Measurements from ENCODE around the gene GHRHR. TPM values are rescaled to one million over a fixed set of nuclear protein-coding genes. Genes with fewer than 3 reads are reported as not detected.

Gene GHRHR
- total RNA-seq, 6 donors from 2014 or later: 0.67 to 3.1 (median 1.1) TPM; not detected in 2

DNA sequence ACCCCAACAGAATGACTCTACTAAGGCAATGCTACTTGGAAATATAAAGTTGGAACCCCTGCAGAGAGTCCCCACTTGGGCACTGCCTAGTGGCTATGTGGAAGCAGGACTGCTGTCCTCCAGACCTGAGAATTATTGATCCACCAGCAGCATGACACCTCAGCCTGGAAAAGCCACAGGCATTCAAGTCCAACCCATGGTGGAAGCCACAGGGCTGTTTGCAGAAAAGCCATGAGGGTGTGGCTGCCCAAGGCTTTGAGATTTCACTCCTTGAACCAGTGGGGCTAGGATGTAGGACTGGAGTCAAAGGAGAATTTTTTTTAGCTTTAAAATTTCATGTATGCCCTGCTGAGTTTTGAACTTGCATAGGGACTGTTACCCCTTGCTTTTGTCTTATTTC lies 13.6 kb upstream of the GHRHR start:
- H3K27me3 ChIP-seq: no peaks in the 10 kb centered on the region
- DNase-seq (no peak), ATAC-seq (ENCODE audit: low FRiP score in 2 of 2) (no peak)
- no peak overlapping the region for H3K27ac ChIP-seq
- H3K36me3 ChIP-seq: no peaks in the 10 kb centered on the region
- TF ChIP-seq POLR2A (IDR thresholded peaks at IDR 0.05) (no peak), POLR2AphosphoS5 (IDR thresholded peaks at IDR 0.05) (no peak), EP300 (IDR thresholded peaks at IDR 0.05) (no peak), CTCF (IDR thresholded peaks at IDR 0.05) (no peak)
- H3K9me3 ChIP-seq: peaks cover 0 to 4% (median 2%) of the 10 kb centered on the region in 4 donors
- H3K4me3 ChIP-seq: no peak overlapping the region
- no peaks in the 10 kb centered on the region for H3K4me1 ChIP-seq

DNA sequence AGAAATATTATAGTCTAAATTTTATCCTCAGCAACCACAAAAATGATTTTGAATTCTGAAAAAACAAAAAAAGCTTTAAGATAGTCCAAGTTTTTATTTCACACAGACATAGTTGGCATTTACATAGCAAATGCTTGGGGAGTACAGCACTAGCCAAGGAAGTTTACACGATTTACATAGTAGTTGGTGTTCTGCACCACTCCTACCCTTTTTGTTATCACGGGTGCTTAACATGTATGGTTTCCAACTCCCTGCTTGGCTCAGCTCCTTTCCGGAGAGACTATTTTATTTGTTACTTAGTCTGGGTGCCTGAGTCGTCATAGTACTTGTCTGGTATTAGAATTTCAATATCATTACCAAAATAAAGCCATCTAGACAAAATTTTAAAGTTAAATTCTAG lies 8.8 kb upstream of the GHRHR start:
- H3K4me3 ChIP-seq: no peak overlapping the region
- 71 to 73% methylated on average over 4 of the region's 4 CpGs for WGBS, 2 donors
- DNase-seq: no peak
- H3K36me3 ChIP-seq: no peaks in the 10 kb centered on the region
- H3K4me1 ChIP-seq: no peaks in the 10 kb centered on the region
- no peaks in the 10 kb centered on the region for H3K27me3 ChIP-seq
- no peaks in the 10 kb centered on the region for H3K9me3 ChIP-seq
- ATAC-seq (ENCODE audit: low FRiP score in 2 of 2): no peak
- H3K27ac ChIP-seq: no peak overlapping the region
- TF ChIP-seq POLR2A (IDR thresholded peaks at IDR 0.05): no peak
- no peak for TF ChIP-seq POLR2AphosphoS5 (IDR thresholded peaks at IDR 0.05)
- TF ChIP-seq CTCF (IDR thresholded peaks at IDR 0.05): no peak
- TF ChIP-seq EP300 (IDR thresholded peaks at IDR 0.05): no peak

GRCh38 chr7:30956704-30957103 lies 7.0 kb upstream of the GHRHR start:
- Histone ChIP-seq H3K36me3 (no peaks in the 10 kb centered on the region), H3K27ac (no peak overlapping the region), H3K4me1 (no peaks in the 10 kb centered on the region), H3K9me3 (no peaks in the 10 kb centered on the region), H3K4me3 (no peak overlapping the region), H3K27me3 (no peaks in the 10 kb centered on the region)
- ATAC-seq (ENCODE audit: low FRiP score in 2 of 2): no peak
- DNase-seq: no peak
- 86 to 100% methylated on average over 1 of the region's 1 CpG for WGBS, 2 donors
- TF ChIP-seq POLR2AphosphoS5 (IDR thresholded peaks at IDR 0.05): no peak

GRCh38 chr7:30965372-30965771 lies 1.6 kb downstream of the GHRHR start:
- Histone ChIP-seq H3K4me1 (peaks cover 0 to 15% (median 9%) of the 10 kb centered on the region in 4 donors), H3K27me3 (no peaks in the 10 kb centered on the region), H3K27ac (no peak overlapping the region), H3K36me3 (no peaks in the 10 kb centered on the region), H3K4me3 (no peak overlapping the region), H3K9me3 (no peaks in the 10 kb centered on the region)
- ATAC-seq (ENCODE audit: low FRiP score in 2 of 2) (no peak), DNase-seq (no peak)
- 66 to 72% methylated on average over 4 of the region's 4 CpGs for WGBS, 2 donors
- TF ChIP-seq POLR2AphosphoS5 (IDR thresholded peaks at IDR 0.05) (no peak), EP300 (IDR thresholded peaks at IDR 0.05) (no peak), POLR2A (IDR thresholded peaks at IDR 0.05) (no peak), CTCF (IDR thresholded peaks at IDR 0.05) (no peak)

- no peaks in the 10 kb centered on the region for H3K27me3 ChIP-seq
- peaks cover 4 to 15% (median 9%) of the 10 kb centered on the region in 4 donors for H3K4me1 ChIP-seq
- DNase-seq (peak in 1 of 2 donors; percentile 31), ATAC-seq (ENCODE audit: low FRiP score in 2 of 2) (no peak)
- no peak for TF ChIP-seq CTCF (IDR thresholded peaks at IDR 0.05)
- no peak for TF ChIP-seq POLR2A (IDR thresholded peaks at IDR 0.05)
- TF ChIP-seq POLR2AphosphoS5 (IDR thresholded peaks at IDR 0.05): no peak
- no peak for TF ChIP-seq EP300 (IDR thresholded peaks at IDR 0.05)
- H3K9me3 ChIP-seq: no peaks in the 10 kb centered on the region
- 71 to 91% methylated on average over 3 to 9 of the region's 9 CpGs for WGBS, 2 donors
- H3K36me3 ChIP-seq: no peaks in the 10 kb centered on the region
- H3K27ac ChIP-seq: no peak overlapping the region
- H3K4me3 ChIP-seq: no peak overlapping the region
These were observed 2.1 kb downstream of the GHRHR start for GRCh38 chr7:30965883-30966282.
